Measurements from ENCODE around the gene DIP2C. TPM values are rescaled to one million over a fixed set of nuclear protein-coding genes. Genes with fewer than 3 reads are reported as not detected.
"Not testable (repeated sequence)": the region's sequence is repeated elsewhere in the genome, so short reads cannot be mapped to it uniquely, and the experiment has no call there.

The DIP2C gene
- total RNA-seq, 1 donor from 2014 or later, result 52.6 TPM

DNA sequence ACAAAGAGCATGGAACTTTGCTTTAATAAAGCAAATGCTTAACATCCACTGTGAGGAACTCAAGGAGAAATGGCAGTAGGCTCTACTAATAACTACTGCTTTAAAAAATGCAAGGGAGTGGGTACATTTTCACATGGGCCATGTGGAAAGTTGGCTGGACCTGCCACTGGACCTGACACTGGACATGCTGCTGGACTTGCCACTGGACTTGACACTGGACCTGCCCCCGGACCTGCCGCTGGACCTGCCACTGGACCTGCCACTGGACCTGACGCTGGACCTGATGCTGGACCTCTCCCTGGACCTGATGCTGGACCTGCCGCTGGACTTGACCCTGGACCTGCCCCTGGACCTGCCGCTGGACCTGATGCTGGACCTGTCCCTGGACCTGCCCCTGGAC is 32.6 kb downstream of the DIP2C start:
- H3K36me3 Mint-ChIP-seq (ENCODE audit: unreplicated experiment), result no peaks in the 10 kb centered on the region
- no peak overlapping the region for H3K4me3 Mint-ChIP-seq (ENCODE audit: unreplicated experiment)
- no peak for DNase-seq
- peaks cover 40% of the 10 kb centered on the region for H3K4me1 Mint-ChIP-seq (ENCODE audit: low read depth, unreplicated experiment)
- no peak overlapping the region for H3K27ac Mint-ChIP-seq (ENCODE audit: unreplicated experiment)
- peaks cover 12% of the 10 kb centered on the region for H3K27me3 Mint-ChIP-seq (ENCODE audit: unreplicated experiment)
- TF ChIP-seq, protein P1, sequence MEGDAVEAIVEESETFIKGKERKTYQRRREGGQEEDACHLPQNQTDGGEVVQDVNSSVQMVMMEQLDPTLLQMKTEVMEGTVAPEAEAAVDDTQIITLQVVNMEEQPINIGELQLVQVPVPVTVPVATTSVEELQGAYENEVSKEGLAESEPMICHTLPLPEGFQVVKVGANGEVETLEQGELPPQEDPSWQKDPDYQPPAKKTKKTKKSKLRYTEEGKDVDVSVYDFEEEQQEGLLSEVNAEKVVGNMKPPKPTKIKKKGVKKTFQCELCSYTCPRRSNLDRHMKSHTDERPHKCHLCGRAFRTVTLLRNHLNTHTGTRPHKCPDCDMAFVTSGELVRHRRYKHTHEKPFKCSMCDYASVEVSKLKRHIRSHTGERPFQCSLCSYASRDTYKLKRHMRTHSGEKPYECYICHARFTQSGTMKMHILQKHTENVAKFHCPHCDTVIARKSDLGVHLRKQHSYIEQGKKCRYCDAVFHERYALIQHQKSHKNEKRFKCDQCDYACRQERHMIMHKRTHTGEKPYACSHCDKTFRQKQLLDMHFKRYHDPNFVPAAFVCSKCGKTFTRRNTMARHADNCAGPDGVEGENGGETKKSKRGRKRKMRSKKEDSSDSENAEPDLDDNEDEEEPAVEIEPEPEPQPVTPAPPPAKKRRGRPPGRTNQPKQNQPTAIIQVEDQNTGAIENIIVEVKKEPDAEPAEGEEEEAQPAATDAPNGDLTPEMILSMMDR (IDR thresholded peaks at IDR 0.05; ENCODE audit: partially characterized antibody, unreplicated experiment), result no peak
- H3K9me3 Mint-ChIP-seq (ENCODE audit: unreplicated experiment), result peaks cover 9% of the 10 kb centered on the region

DNA sequence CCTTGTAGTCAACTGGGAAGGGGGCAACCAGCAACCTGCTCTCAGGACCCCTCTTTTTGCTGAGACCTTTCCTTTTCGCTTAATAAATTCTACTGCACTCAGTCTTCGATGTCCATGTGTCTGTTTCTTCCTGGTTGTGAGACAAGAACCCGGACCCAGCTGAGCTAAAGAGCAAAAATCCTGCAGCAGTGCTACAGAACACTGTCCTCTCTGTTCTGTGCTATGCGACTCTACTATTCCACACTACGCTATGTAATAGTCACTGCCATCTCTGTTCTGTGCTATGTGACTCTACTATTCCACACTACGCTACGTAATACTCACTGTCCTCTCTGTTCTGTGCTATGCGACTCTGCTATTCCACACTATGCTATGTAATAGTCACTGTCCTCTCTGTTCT is 34.3 kb downstream of the DIP2C start:
- Mint-ChIP-seq H3K27ac (ENCODE audit: unreplicated experiment) (no peak overlapping the region), H3K36me3 (ENCODE audit: unreplicated experiment) (no peaks in the 10 kb centered on the region)

DNA sequence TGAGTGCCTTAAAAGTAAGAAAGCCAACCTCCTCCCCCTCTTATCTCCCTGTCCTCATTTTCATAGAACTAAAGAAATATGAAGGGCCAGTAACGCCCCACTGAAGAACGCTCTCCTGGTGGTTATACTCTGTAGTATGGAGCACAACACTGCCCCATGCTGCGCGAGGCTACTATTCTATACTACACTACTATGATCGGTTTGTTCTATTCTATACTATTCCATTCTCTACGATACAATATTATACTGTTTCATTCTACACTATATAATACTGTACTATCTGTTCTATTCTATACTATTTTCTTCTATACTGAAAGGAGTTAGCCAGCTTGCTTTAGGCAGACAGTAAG is 34.8 kb downstream of the DIP2C start:
- Mint-ChIP-seq H3K27me3 (ENCODE audit: unreplicated experiment) (peaks cover 12% of the 10 kb centered on the region), H3K4me1 (ENCODE audit: low read depth, unreplicated experiment) (peaks cover 33% of the 10 kb centered on the region), H3K4me3 (ENCODE audit: unreplicated experiment) (no peak overlapping the region), H3K9me3 (ENCODE audit: unreplicated experiment) (peaks cover 6% of the 10 kb centered on the region), H3K27ac (ENCODE audit: unreplicated experiment) (no peak overlapping the region), H3K36me3 (ENCODE audit: unreplicated experiment) (no peaks in the 10 kb centered on the region)
- TF ChIP-seq, protein P1 (IDR thresholded peaks at IDR 0.05; ENCODE audit: partially characterized antibody, unreplicated experiment), result no peak
- DNase-seq, result no peak

More for the DNA sequence above, 34.3 kb downstream of the DIP2C start:
- Mint-ChIP-seq H3K4me3 (ENCODE audit: unreplicated experiment) (no peak overlapping the region), H3K4me1 (ENCODE audit: low read depth, unreplicated experiment) (peaks cover 34% of the 10 kb centered on the region), H3K9me3 (ENCODE audit: unreplicated experiment) (peaks cover 6% of the 10 kb centered on the region), H3K27me3 (ENCODE audit: unreplicated experiment) (peaks cover 12% of the 10 kb centered on the region)
- TF ChIP-seq, protein P1 (IDR thresholded peaks at IDR 0.05; ENCODE audit: partially characterized antibody, unreplicated experiment), result no peak
- DNase-seq, result no peak

DNA sequence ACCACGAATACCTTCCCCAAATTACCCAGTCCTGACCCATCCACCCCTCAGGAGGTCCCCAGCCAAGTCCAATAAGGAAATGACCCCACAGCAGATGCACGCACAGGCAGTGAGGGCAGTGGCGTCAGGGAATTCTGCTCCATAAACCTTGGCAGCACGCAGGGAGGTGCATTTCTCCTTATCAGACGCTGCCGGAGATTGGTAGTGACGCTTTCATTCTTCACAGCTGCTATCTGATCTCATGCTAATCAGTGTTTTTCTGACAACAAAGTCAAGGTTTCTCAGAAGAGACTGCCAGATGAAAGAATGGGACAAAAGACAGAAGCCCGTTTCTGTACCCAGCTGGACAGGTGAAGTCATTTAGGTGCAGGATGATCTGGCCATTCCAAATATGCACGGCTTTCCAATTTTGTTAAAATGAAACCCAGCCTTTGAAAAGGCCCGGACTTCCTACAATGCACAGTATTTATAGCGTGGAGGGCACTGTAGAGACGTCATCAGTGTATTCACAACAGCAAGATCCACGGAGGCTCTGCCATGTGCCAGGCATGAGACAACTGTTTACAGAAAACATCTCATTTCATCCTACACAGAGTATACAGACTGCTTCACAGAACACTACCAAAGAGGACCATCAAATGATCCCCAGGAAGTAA is 35.3 kb downstream of the DIP2C start:
- TF ChIP-seq, protein P1 (IDR thresholded peaks at IDR 0.05; ENCODE audit: partially characterized antibody, unreplicated experiment), result no peak
- H3K9me3 Mint-ChIP-seq (ENCODE audit: unreplicated experiment), result peaks cover 4% of the 10 kb centered on the region
- H3K27ac Mint-ChIP-seq (ENCODE audit: unreplicated experiment), result peak overlapping the region; percentile 52
- DNase-seq, result no peak
- no peak overlapping the region for H3K4me3 Mint-ChIP-seq (ENCODE audit: unreplicated experiment)
- no peaks in the 10 kb centered on the region for H3K36me3 Mint-ChIP-seq (ENCODE audit: unreplicated experiment)
- peaks cover 29% of the 10 kb centered on the region for H3K4me1 Mint-ChIP-seq (ENCODE audit: low read depth, unreplicated experiment)
- H3K27me3 Mint-ChIP-seq (ENCODE audit: unreplicated experiment), result peaks cover 11% of the 10 kb centered on the region

DNA sequence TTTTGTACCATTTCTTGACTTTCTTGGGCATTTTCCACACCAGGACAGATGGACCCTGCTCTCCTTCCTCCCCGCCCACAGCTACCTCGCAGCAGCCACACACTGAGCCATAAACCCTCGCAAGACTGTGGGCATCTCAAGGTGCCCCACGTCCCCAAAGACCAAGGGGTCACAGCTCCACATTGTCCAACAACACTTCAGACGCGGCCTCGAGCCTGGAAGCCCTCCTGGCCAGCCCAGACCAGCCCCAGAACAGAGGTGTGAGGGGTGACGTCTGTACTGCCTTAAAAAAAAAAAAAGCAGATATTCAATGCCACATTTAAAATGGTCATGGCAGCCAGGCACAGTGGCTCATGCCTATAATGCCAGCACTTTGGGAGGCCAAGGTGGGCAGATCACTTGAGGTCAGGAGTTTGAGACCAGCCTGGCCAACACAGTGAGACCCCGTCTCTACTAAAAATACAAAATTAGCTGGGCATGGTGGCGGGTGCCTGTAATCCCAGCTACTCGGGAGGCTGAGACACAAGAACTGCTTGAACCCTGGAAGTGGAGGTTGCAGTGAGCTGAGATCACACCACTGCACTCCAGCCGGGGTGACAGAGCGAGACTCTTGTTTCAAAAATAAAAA is 36.5 kb downstream of the DIP2C start:
- H3K36me3 Mint-ChIP-seq (ENCODE audit: unreplicated experiment); DNase-seq; H3K9me3 Mint-ChIP-seq (ENCODE audit: unreplicated experiment); H3K27ac Mint-ChIP-seq (ENCODE audit: unreplicated experiment); H3K27me3 Mint-ChIP-seq (ENCODE audit: unreplicated experiment): not testable (repeated sequence)
- Mint-ChIP-seq H3K4me1 (ENCODE audit: low read depth, unreplicated experiment) (peaks cover 20% of the 10 kb centered on the region), H3K4me3 (ENCODE audit: unreplicated experiment) (peak overlapping the region; percentile 61)

All from glutamatergic neuron (in vitro differentiated cells).